ENCODE data around the gene ATP9A. TPM values are rescaled to one million over a fixed set of nuclear protein-coding genes. Genes with fewer than 3 reads are reported as not detected.
"Not testable (repeated sequence)": the region's sequence is repeated elsewhere in the genome, so short reads cannot be mapped to it uniquely, and the experiment has no call there.

The ATP9A gene
- polyA plus RNA-seq, 3 donors: 0.04 TPM; not detected in 2

- DNase-seq: no peak
- H3K27me3 ChIP-seq (ENCODE audit: control insufficient read depth in 2 of 2, insufficient read depth in 2 of 2, low read length in 2 of 2): no peaks in the 10 kb centered on the region
- H2AFZ ChIP-seq (ENCODE audit: insufficient read depth, low read depth, low read length, poor library complexity, severe bottlenecking): no peak overlapping the region
- no peak overlapping the region for H3K4me2 ChIP-seq (replicated peaks; ENCODE audit: extremely low read depth, low read length, poor library complexity, severe bottlenecking)
- Mint-ChIP-seq H3K27me3 (ENCODE audit: low read depth in 3 of 3) (peaks cover 2 to 4% (median 4%) of the 10 kb centered on the region in 3 donors), H3K36me3 (no peaks in the 10 kb centered on the region), H3K27ac (no peak overlapping the region), H3K4me1 (peaks cover 4% of the 10 kb centered on the region), H3K9me3 (peaks cover 0 to 4% (median 0%) of the 10 kb centered on the region in 7 donors), H3K4me3 (no peak overlapping the region)
- no peaks in the 10 kb centered on the region for H3K36me3 ChIP-seq (replicated peaks in 1 of 2; ENCODE audit: control insufficient read depth in 1 of 2, insufficient read depth in 2 of 2, low read length in 2 of 2)
- H3K79me2 ChIP-seq (ENCODE audit: insufficient read depth, low read length): no peaks in the 10 kb centered on the region
- H3K27ac ChIP-seq (ENCODE audit: low read depth in 1 of 2, low read length in 2 of 2): no peak overlapping the region
- H3K4me3 ChIP-seq (replicated peaks in 1 of 3; ENCODE audit: low read depth in 2 of 3, low read length in 3 of 3): no peak overlapping the region
- intact Hi-C loops (cut with micrococcal nuclease): no loop called here
- no peaks in the 10 kb centered on the region for H4K20me1 ChIP-seq (ENCODE audit: insufficient read depth, low read length)
- TF ChIP-seq CTCF (IDR thresholded peaks at IDR 0.05): no peak
- 96% methylated on average over 9 of the region's 14 CpGs for WGBS (ENCODE audit: insufficient coverage)
- no peaks in the 10 kb centered on the region for H3K4me1 ChIP-seq (ENCODE audit: control insufficient read depth in 1 of 2, insufficient read depth in 2 of 2, low read length in 2 of 2)
- H3K9ac ChIP-seq (ENCODE audit: insufficient read depth, low read length, poor library complexity, severe bottlenecking): no peak overlapping the region
- H3K9me3 ChIP-seq (replicated peaks in 1 of 2; ENCODE audit: control insufficient read depth in 1 of 2, insufficient read depth in 1 of 2, low read length in 2 of 2): no peaks in the 10 kb centered on the region
These were observed 20.6 kb upstream of the ATP9A start for GRCh38 chr20:51788822-51789221.

GRCh38 chr20:51784299-51784698 lies 16.1 kb upstream of the ATP9A start:
- Mint-ChIP-seq H3K36me3 (no peaks in the 10 kb centered on the region), H3K27ac (peak overlapping the region in 1 of 7 donors; percentile 54), H3K4me1 (peaks cover under 1% of the 10 kb centered on the region), H3K9me3 (peaks cover 0 to 9% (median 8%) of the 10 kb centered on the region in 7 donors), H3K4me3 (no peak overlapping the region), H3K27me3 (ENCODE audit: low read depth in 3 of 3) (peaks cover 0 to 4% (median 2%) of the 10 kb centered on the region in 3 donors)
- no peaks in the 10 kb centered on the region for H3K27me3 ChIP-seq (ENCODE audit: control insufficient read depth in 2 of 2, insufficient read depth in 2 of 2, low read length in 2 of 2)
- H4K20me1 ChIP-seq (ENCODE audit: insufficient read depth, low read length): no peaks in the 10 kb centered on the region
- no peaks in the 10 kb centered on the region for H3K36me3 ChIP-seq (replicated peaks in 1 of 2; ENCODE audit: control insufficient read depth in 1 of 2, insufficient read depth in 2 of 2, low read length in 2 of 2)
- H3K4me3 ChIP-seq (replicated peaks in 1 of 3; ENCODE audit: low read depth in 2 of 3, low read length in 3 of 3): no peak overlapping the region
- no peaks in the 10 kb centered on the region for H3K4me1 ChIP-seq (ENCODE audit: control insufficient read depth in 1 of 2, insufficient read depth in 2 of 2, low read length in 2 of 2)
- H3K9me3 ChIP-seq (replicated peaks in 1 of 2; ENCODE audit: control insufficient read depth in 1 of 2, insufficient read depth in 1 of 2, low read length in 2 of 2): peaks cover 0 to 6% of the 10 kb centered on the region in 2 donors
- TF ChIP-seq CTCF (IDR thresholded peaks at IDR 0.05): no peak
- no peak for DNase-seq
- 94% methylated on average over 11 of the region's 15 CpGs for WGBS (ENCODE audit: insufficient coverage)
- no peak overlapping the region for H3K27ac ChIP-seq (ENCODE audit: low read depth in 1 of 2, low read length in 2 of 2)
- H3K79me2 ChIP-seq (ENCODE audit: insufficient read depth, low read length): no peaks in the 10 kb centered on the region
- no peak overlapping the region for H3K9ac ChIP-seq (ENCODE audit: insufficient read depth, low read length, poor library complexity, severe bottlenecking)
- no peak overlapping the region for H2AFZ ChIP-seq (ENCODE audit: insufficient read depth, low read depth, low read length, poor library complexity, severe bottlenecking)
- intact Hi-C loops (cut with micrococcal nuclease): no loop called here
- H3K4me2 ChIP-seq (replicated peaks; ENCODE audit: extremely low read depth, low read length, poor library complexity, severe bottlenecking): no peak overlapping the region

- H3K9me3 Mint-ChIP-seq: peaks cover 5 to 21% (median 16%) of the 10 kb centered on the region in 7 donors
- H3K4me3 Mint-ChIP-seq; H3K79me2 ChIP-seq (ENCODE audit: insufficient read depth, low read length); H3K36me3 Mint-ChIP-seq; H3K9ac ChIP-seq (ENCODE audit: insufficient read depth, low read length, poor library complexity, severe bottlenecking); H3K4me2 ChIP-seq (replicated peaks; ENCODE audit: extremely low read depth, low read length, poor library complexity, severe bottlenecking); H4K20me1 ChIP-seq (ENCODE audit: insufficient read depth, low read length); H3K36me3 ChIP-seq (replicated peaks in 1 of 2; ENCODE audit: control insufficient read depth in 1 of 2, insufficient read depth in 2 of 2, low read length in 2 of 2); H3K4me3 ChIP-seq (replicated peaks in 1 of 3; ENCODE audit: low read depth in 2 of 3, low read length in 3 of 3); H3K4me1 ChIP-seq (ENCODE audit: control insufficient read depth in 1 of 2, insufficient read depth in 2 of 2, low read length in 2 of 2); DNase-seq; H3K27ac Mint-ChIP-seq; intact Hi-C loops (cut with micrococcal nuclease); H2AFZ ChIP-seq (ENCODE audit: insufficient read depth, low read depth, low read length, poor library complexity, severe bottlenecking); H3K27me3 ChIP-seq (ENCODE audit: control insufficient read depth in 2 of 2, insufficient read depth in 2 of 2, low read length in 2 of 2); H3K27me3 Mint-ChIP-seq (ENCODE audit: low read depth in 3 of 3); H3K27ac ChIP-seq (ENCODE audit: low read depth in 1 of 2, low read length in 2 of 2); H3K4me1 Mint-ChIP-seq: not testable (repeated sequence)
- WGBS (ENCODE audit: insufficient coverage): no CpG with 5 or more reads among the region's 4 CpGs
- H3K9me3 ChIP-seq (replicated peaks in 1 of 2; ENCODE audit: control insufficient read depth in 1 of 2, insufficient read depth in 1 of 2, low read length in 2 of 2): peaks cover 0 to 13% of the 10 kb centered on the region in 2 donors
These were observed 10.1 kb upstream of the ATP9A start for GRCh38 chr20:51778229-51778759.
